Prostate gland (tissue), 2 donors: ENCODE data around the gene EEFSEC. TPM values are rescaled to one million over a fixed set of nuclear protein-coding genes. Genes with fewer than 3 reads are reported as not detected.

Experiments used
- DNase-seq: peaks from one replicate; pipeline ENCODE4 v3.0.0-alpha.2; 2019; ENCODE audit warnings: low spot score
- H3K27ac ChIP-seq, 2 donors: fragments of 200-600 bp; sonication (generic); 2 replicates each; pipeline ENCODE4 v1.5.1; 2017 to 2019
- H3K27me3 ChIP-seq: fragments of 200-600 bp; sonication (generic); replicated peaks from 2 replicates; pipeline ENCODE4 v1.5.1; 2019; ENCODE audit not compliant: insufficient read depth
- H3K36me3 ChIP-seq, 2 donors: fragments of 200-600 bp; sonication (generic); 1 replicate in 1 of 2; 2 replicates in 1 of 2; pipeline versions ENCODE4 v1.5.1 to v1.8.1; 2017 to 2019
- H3K4me1 ChIP-seq: fragments of 200-600 bp; sonication (generic); replicated peaks from 2 replicates; pipeline ENCODE4 v1.5.1; 2019
- H3K4me3 ChIP-seq, 2 donors: fragments of 200-600 bp; sonication (generic); 2 replicates each; pipeline ENCODE4 v1.5.1; 2017 to 2019
- H3K9me3 ChIP-seq: fragments of 200-600 bp; sonication (generic); 2 replicates; pipeline ENCODE4 v1.5.1; 2017
- POLR2A ChIP-seq: fragments of 450-650 bp; IDR thresholded peaks from one replicate; pipeline ENCODE4 v1.6.1; 2016; ENCODE audit warnings: antibody characterized with exemption, mild to moderate bottlenecking
- POLR2AphosphoS5 ChIP-seq: sonication (generic); formaldehyde crosslinking; IDR thresholded peaks from one replicate; pipeline ENCODE4 v1.6.1; 2017; ENCODE audit warnings: antibody characterized with exemption
- WGBS: methylation state at CpG from one replicate; pipeline ENCODE4 v1.1.5; 2018; 5-methylcytosine and 5-hydroxymethylcytosine counted together
- intact Hi-C: fragments of 100-400 bp; cut with DNase I; formaldehyde crosslinking; loops from one replicate; pipeline ENCODE4 v1.14.2; 2022
- total RNA-seq, 2 donors: library from RNA; depleted of rRNA; stranded (reverse); fragments of >200 nt; gene quantifications; one replicate each; pipeline ENCODE4 v1.1.0, GENCODE V29; 2016
- TF ChIP-seq, protein P1 (sequence below), 4 experiments: fragments of 200-600 bp in 2 of 4; fragments of 450-650 bp in 2 of 4; sonication (generic) in 2 of 4; IDR thresholded peaks; 1 replicate in 3 of 4; 2 replicates in 1 of 4; pipeline ENCODE4 v1.5.1; 2016 to 2019; ENCODE audit warnings: antibody characterized with exemption in 4 of 4, mild to moderate bottlenecking in 2 of 4, moderate library complexity in 2 of 4

Gene EEFSEC
- total RNA-seq, 2 donors from 2014 or later = 24.7 to 26.1 TPM

DNA sequence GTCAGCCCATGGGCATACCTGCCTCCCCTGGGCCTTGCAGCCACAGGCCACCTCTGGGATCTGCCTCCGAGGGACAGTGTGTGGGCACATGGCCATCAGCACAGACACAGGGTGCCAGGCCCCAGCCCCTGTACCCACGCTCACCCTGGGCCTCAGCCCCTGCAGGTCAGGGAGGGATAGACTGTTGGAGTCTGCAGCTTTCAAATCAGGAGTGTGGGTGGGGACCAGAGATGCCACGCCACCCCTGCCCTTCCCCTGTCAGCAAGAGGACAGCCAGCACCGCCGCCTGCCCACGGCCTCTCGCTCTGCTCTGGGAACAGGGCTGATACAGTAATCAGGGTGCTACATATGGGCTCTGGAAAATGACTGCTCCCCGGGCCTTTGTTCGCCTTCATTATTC, 240.8 kb downstream of the EEFSEC start:
- H3K4me1 ChIP-seq = no peaks in the 10 kb centered on the region
- intact Hi-C loops = no loop called here
- DNase-seq = no peak
- no peaks in the 10 kb centered on the region for H3K36me3 ChIP-seq
- 88% methylated on average over 9 of the region's 9 CpGs for WGBS
- H3K9me3 ChIP-seq = no peaks in the 10 kb centered on the region
- TF ChIP-seq POLR2A = no peak
- no peak for TF ChIP-seq POLR2AphosphoS5
- TF ChIP-seq, protein P1, sequence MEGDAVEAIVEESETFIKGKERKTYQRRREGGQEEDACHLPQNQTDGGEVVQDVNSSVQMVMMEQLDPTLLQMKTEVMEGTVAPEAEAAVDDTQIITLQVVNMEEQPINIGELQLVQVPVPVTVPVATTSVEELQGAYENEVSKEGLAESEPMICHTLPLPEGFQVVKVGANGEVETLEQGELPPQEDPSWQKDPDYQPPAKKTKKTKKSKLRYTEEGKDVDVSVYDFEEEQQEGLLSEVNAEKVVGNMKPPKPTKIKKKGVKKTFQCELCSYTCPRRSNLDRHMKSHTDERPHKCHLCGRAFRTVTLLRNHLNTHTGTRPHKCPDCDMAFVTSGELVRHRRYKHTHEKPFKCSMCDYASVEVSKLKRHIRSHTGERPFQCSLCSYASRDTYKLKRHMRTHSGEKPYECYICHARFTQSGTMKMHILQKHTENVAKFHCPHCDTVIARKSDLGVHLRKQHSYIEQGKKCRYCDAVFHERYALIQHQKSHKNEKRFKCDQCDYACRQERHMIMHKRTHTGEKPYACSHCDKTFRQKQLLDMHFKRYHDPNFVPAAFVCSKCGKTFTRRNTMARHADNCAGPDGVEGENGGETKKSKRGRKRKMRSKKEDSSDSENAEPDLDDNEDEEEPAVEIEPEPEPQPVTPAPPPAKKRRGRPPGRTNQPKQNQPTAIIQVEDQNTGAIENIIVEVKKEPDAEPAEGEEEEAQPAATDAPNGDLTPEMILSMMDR (IDR thresholded peaks at IDR 0.05) = no peak
- H3K4me3 ChIP-seq = no peak overlapping the region
- no peaks in the 10 kb centered on the region for H3K27me3 ChIP-seq
- no peak overlapping the region for H3K27ac ChIP-seq

DNA sequence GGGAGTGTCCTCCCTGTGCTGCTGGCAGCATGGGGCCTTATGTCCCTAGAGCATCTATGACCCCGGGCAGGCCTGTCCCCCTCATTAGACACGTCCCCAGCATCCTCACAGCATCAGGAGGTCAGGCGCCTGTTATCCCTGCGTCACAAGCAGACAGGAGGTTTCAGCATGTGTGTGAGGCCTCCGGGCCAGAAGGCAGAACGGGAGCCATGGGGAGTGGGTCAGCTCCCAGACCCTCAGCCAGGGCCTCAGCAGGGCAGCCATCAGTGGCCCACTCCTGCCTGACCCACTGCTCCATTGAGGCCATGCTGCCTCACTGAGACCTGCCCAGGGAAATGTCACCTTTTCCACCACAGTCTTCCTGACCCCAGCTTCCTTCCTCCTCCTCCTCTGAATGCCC, 241.8 kb downstream of the EEFSEC start:
- DNase-seq = no peak

DNA sequence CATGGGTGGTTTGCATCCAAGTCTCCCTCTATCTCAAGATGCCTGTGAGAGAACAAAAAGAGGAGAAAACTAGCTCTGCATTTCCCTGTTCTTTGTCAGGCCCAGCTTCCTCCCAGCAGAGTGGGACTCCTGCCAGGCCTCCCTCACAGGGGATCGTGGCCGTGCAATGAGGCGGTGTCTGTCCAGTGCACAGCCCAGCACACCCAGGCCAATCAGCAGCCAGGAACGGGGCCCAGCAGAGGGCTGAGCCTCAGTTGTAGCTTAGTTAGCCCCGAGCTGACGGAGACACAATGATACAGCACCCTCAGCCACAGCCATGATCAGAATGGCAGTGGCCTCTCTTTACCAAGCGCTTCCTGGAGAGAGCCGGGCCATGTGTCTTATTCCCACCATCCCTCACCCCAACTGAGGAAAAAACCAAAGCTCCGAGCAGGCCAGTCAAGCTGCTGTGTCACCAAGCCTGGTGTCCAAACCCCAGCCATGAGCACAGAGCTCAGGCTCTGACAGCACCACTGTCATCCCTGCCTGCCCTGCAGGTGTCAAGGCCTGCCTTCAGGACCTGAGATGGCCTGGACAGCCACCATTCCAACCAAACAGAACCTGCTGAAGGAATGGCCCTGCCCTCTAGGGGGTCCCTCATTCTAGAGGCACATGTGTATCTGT, 242.3 kb downstream of the EEFSEC start:
- no peak for TF ChIP-seq POLR2AphosphoS5
- TF ChIP-seq, protein P1 (IDR thresholded peaks at IDR 0.05) = no peak
- H3K4me3 ChIP-seq = no peak overlapping the region
- no peak for DNase-seq
- intact Hi-C loops = no loop called here
- H3K36me3 ChIP-seq = no peaks in the 10 kb centered on the region
- no peaks in the 10 kb centered on the region for H3K9me3 ChIP-seq
- 60% methylated on average over 7 of the region's 9 CpGs for WGBS
- no peaks in the 10 kb centered on the region for H3K27me3 ChIP-seq
- H3K4me1 ChIP-seq = no peaks in the 10 kb centered on the region
- no peak overlapping the region for H3K27ac ChIP-seq

More for the DNA sequence above, 241.8 kb downstream of the EEFSEC start:
- TF ChIP-seq, protein P1 (IDR thresholded peaks at IDR 0.05) = no peak
- no peak for TF ChIP-seq POLR2AphosphoS5
- TF ChIP-seq POLR2A = no peak
- no peaks in the 10 kb centered on the region for H3K9me3 ChIP-seq
- no peaks in the 10 kb centered on the region for H3K36me3 ChIP-seq
- intact Hi-C loops = no loop called here
- no peaks in the 10 kb centered on the region for H3K27me3 ChIP-seq
- no peaks in the 10 kb centered on the region for H3K4me1 ChIP-seq
- no peak overlapping the region for H3K27ac ChIP-seq
- H3K4me3 ChIP-seq = no peak overlapping the region
- 100% methylated on average over 1 of the region's 6 CpGs for WGBS

DNA sequence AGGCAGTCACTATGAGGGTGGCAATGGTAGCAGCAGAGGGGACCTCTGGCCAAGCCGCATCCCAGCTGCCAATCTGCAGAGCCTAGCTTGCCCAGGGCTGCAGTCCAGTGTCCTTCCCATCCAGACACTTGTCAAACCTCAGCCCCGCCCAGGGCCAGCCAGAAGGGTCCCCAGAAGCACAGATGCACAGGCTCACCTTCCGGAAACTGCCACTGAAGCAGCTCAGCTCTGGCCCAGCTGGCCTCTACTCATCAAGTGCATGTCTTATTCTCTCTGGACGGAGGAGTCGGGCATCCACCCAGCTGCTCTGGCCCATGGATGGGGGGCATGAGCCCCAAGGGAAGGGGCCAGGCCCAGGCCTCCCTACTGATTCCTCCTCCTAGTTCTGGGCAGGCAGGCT, 244.2 kb downstream of the EEFSEC start:
- TF ChIP-seq, protein P1 (IDR thresholded peaks at IDR 0.05) = no peak
- no peak for TF ChIP-seq POLR2AphosphoS5
- no peak for TF ChIP-seq POLR2A
- 90% methylated on average over 5 of the region's 5 CpGs for WGBS
- intact Hi-C loops = no loop called here
- Histone ChIP-seq H3K36me3 (no peaks in the 10 kb centered on the region), H3K4me1 (no peaks in the 10 kb centered on the region), H3K27me3 (no peaks in the 10 kb centered on the region), H3K9me3 (no peaks in the 10 kb centered on the region), H3K4me3 (no peak overlapping the region), H3K27ac (no peak overlapping the region)
- no peak for DNase-seq

DNA sequence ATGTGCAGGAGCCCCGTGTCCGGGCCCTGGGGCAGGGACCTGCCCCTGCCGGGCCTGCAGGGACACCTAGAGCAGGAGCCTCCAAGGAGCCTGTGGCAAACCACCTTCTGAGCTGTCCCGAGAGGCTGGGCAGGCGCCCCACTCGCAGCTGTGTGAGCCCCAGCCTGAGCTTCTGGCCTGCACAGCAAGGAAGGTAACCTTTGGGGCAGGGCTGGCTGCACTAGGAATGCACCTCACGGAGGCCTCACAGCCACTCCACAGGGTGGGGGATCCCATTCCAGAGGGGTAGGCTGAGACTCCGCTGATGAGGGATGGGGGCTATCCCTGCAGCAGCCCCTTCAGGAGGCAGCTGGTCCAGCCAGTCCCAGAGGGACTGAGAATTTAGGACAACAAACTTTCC, 245.3 kb downstream of the EEFSEC start:
- no peaks in the 10 kb centered on the region for H3K27me3 ChIP-seq
- H3K36me3 ChIP-seq = no peaks in the 10 kb centered on the region
- no peak overlapping the region for H3K27ac ChIP-seq
- intact Hi-C loops = no loop called here
- H3K4me1 ChIP-seq = peaks cover 3% of the 10 kb centered on the region
- WGBS = 80% methylated on average over 8 of the region's 8 CpGs
- no peak overlapping the region for H3K4me3 ChIP-seq
- H3K9me3 ChIP-seq = no peaks in the 10 kb centered on the region
- TF ChIP-seq POLR2A (no peak), POLR2AphosphoS5 (no peak)
- DNase-seq = no peak
